H9 (cell line): ENCODE results near the gene MBOAT2. TPM values are rescaled to one million over a fixed set of nuclear protein-coding genes. Genes with fewer than 3 reads are reported as not detected.

Experiments
- DNase-seq: peaks from one replicate; pipeline ENCODE4 v3.0.0-alpha.2; 2017
- H2AFZ ChIP-seq: one replicate; pipeline ENCODE4 v1.6.1; 2013; ENCODE audit warnings: mild to moderate bottlenecking, low read length, control low read depth, moderate library complexity
- H2AK5ac ChIP-seq: 2 replicates; pipeline ENCODE4 v1.6.1; 2013; ENCODE audit warnings: low read length, control low read depth, mixed read lengths; ENCODE audit not compliant: insufficient read length
- H2BK120ac ChIP-seq: one replicate; pipeline ENCODE4 v1.6.1; 2013; ENCODE audit warnings: low read depth, mild to moderate bottlenecking, low read length, control low read depth, inconsistent platforms; ENCODE audit not compliant: poor library complexity, severe bottlenecking
- H2BK12ac ChIP-seq: 2 replicates; pipeline ENCODE4 v1.6.1; 2013; ENCODE audit warnings: low read length, control low read depth, mixed read lengths, low read depth; ENCODE audit not compliant: insufficient read length
- H2BK15ac ChIP-seq: 2 replicates; pipeline ENCODE4 v1.6.1; 2013; ENCODE audit warnings: low read depth, low read length, control low read depth
- H2BK20ac ChIP-seq: one replicate; pipeline ENCODE4 v1.6.1; 2013; ENCODE audit warnings: low read depth, mild to moderate bottlenecking, low read length, control low read depth, inconsistent platforms; ENCODE audit not compliant: poor library complexity, severe bottlenecking
- H2BK5ac ChIP-seq: 2 replicates; pipeline ENCODE4 v1.6.1; 2013; ENCODE audit warnings: low read length, control low read depth, mixed read lengths; ENCODE audit not compliant: insufficient read length
- H3K14ac ChIP-seq: 2 replicates; pipeline ENCODE4 v1.6.1; 2013; ENCODE audit warnings: low read length, control low read depth; ENCODE audit not compliant: insufficient read depth
- H3K18ac ChIP-seq: 2 replicates; pipeline ENCODE4 v1.6.1; 2013; ENCODE audit warnings: low read depth, mild to moderate bottlenecking, mixed read lengths, low read length, control low read depth; ENCODE audit not compliant: insufficient read length
- H3K23ac ChIP-seq: 2 replicates; pipeline ENCODE4 v1.6.1; 2013; ENCODE audit warnings: low read length, control low read depth, mixed read lengths, low read depth; ENCODE audit not compliant: insufficient read length
- H3K23me2 ChIP-seq: 2 replicates; pipeline ENCODE4 v1.6.1; 2013; ENCODE audit warnings: low read depth, mild to moderate bottlenecking, mixed read lengths, low read length, control low read depth; ENCODE audit not compliant: insufficient read length, poor library complexity, severe bottlenecking
- H3K27ac ChIP-seq: 2 replicates; pipeline ENCODE4 v1.5.1; 2013; ENCODE audit warnings: low read length, control low read depth, mixed read lengths, low read depth; ENCODE audit not compliant: insufficient read length
- H3K27me3 ChIP-seq: 2 replicates; pipeline ENCODE4 v1.6.1; 2013; ENCODE audit warnings: low read length, control low read depth, inconsistent platforms; ENCODE audit not compliant: insufficient read depth
- H3K4ac ChIP-seq: 2 replicates; pipeline ENCODE4 v1.6.1; 2013; ENCODE audit warnings: low read depth, mild to moderate bottlenecking, control low read depth, inconsistent platforms, low read length, moderate library complexity
- H3K4me1 ChIP-seq: 2 replicates; pipeline ENCODE4 v1.6.1; 2013; ENCODE audit warnings: low read length, control low read depth, inconsistent platforms; ENCODE audit not compliant: insufficient read depth
- H3K4me2 ChIP-seq: 2 replicates; pipeline ENCODE4 v1.6.1; 2013; ENCODE audit warnings: low read length, control low read depth, mixed read lengths; ENCODE audit not compliant: insufficient read length, insufficient read depth
- H3K56ac ChIP-seq: 2 replicates; pipeline ENCODE4 v1.6.1; 2013; ENCODE audit warnings: low read depth, mild to moderate bottlenecking, mixed read lengths, low read length, control low read depth; ENCODE audit not compliant: insufficient read length
- H3K79me1 ChIP-seq: 2 replicates; pipeline ENCODE4 v1.6.1; 2013; ENCODE audit warnings: low read depth, mild to moderate bottlenecking, moderate library complexity, low read length, control low read depth, inconsistent platforms; ENCODE audit not compliant: insufficient read depth, poor library complexity, severe bottlenecking
- H3K79me2 ChIP-seq: 2 replicates; pipeline ENCODE4 v1.6.1; 2013; ENCODE audit warnings: low read length, control low read depth, inconsistent platforms; ENCODE audit not compliant: insufficient read depth
- H3K9ac ChIP-seq: 2 replicates; pipeline ENCODE4 v1.6.1; 2013; ENCODE audit warnings: low read length, control low read depth, mixed read lengths; ENCODE audit not compliant: insufficient read length; ENCODE audit errors: extremely low read depth
- H3K9me3 ChIP-seq: one replicate; pipeline ENCODE4 v1.6.1; 2013; ENCODE audit warnings: low read depth, low read length, inconsistent platforms; ENCODE audit not compliant: control insufficient read depth
- H3T11ph ChIP-seq: one replicate; pipeline ENCODE4 v1.6.1; 2013; ENCODE audit warnings: mild to moderate bottlenecking, low read length, control low read depth, inconsistent platforms
- H4K20me1 ChIP-seq: one replicate; pipeline ENCODE4 v1.6.1; 2013; ENCODE audit not compliant: control insufficient read depth, insufficient read length, insufficient read depth
- H4K5ac ChIP-seq: 2 replicates; pipeline ENCODE4 v1.6.1; 2013; ENCODE audit warnings: low read depth, mild to moderate bottlenecking, mixed read lengths, low read length, control low read depth; ENCODE audit not compliant: insufficient read length
- H4K8ac ChIP-seq: replicated peaks from 2 replicates; pipeline ENCODE4 v1.6.1; 2013; ENCODE audit warnings: low read length, control low read depth, mixed read lengths, low read depth; ENCODE audit not compliant: insufficient read length
- H4K91ac ChIP-seq: 2 replicates; pipeline ENCODE4 v1.6.1; 2013; ENCODE audit warnings: low read depth, mild to moderate bottlenecking, moderate library complexity, mixed read lengths, low read length, control low read depth; ENCODE audit not compliant: insufficient read length
- H3K27ac Mint-ChIP-seq, 3 experiments: 2 replicates in 2 of 3; 3 replicates in 1 of 3; pipeline ENCODE4 v1.8.0; 2020 to 2021; ENCODE audit warnings: mixed read lengths in 3 of 3, mild to moderate bottlenecking in 1 of 3, moderate library complexity in 1 of 3
- H3K27me3 Mint-ChIP-seq: 2 replicates; pipeline ENCODE4 v1.8.0; 2021; ENCODE audit warnings: low read depth, mild to moderate bottlenecking, moderate library complexity, mixed read lengths
- H3K36me3 Mint-ChIP-seq, 3 experiments: 2 replicates in 2 of 3; 3 replicates in 1 of 3; pipeline ENCODE4 v1.8.0; 2020 to 2021; ENCODE audit warnings: low read depth in 3 of 3, mixed read lengths in 3 of 3; ENCODE audit not compliant: insufficient read depth in 1 of 3
- H3K4me1 Mint-ChIP-seq, 2 experiments: 2 replicates each; pipeline ENCODE4 v1.8.0; 2020; ENCODE audit warnings: mixed read lengths in 2 of 2
- H3K4me3 Mint-ChIP-seq, 2 experiments: 2 replicates in 1 of 2; 3 replicates in 1 of 2; pipeline ENCODE4 v1.8.0; 2020 to 2021; ENCODE audit warnings: mild to moderate bottlenecking in 2 of 2, mixed read lengths in 2 of 2, moderate library complexity in 1 of 2
- H3K9me3 Mint-ChIP-seq, 2 experiments: 2 replicates in 1 of 2; 3 replicates in 1 of 2; pipeline ENCODE4 v1.8.0; 2020; ENCODE audit warnings: mild to moderate bottlenecking in 2 of 2, mixed read lengths in 2 of 2, moderate library complexity in 1 of 2
- whole genome bisulfite sequencing: extraction: QIAGEN DNeasy Blood & Tissue Kit; methylation state at CpG from one replicate; pipeline ENCODE4 v1.1.7; 2013; ENCODE audit warnings: missing lambda C conversion rate, low lambda C conversion rate, mixed read lengths; ENCODE audit not compliant: insufficient read length; ENCODE audit errors: extremely low coverage; 5-methylcytosine and 5-hydroxymethylcytosine counted together
- total RNA-seq: library from RNA; stranded (reverse); gene quantifications from 2 replicates; pipeline ENCODE4 v1.2.1, GENCODE V29; 2021
- TF ChIP-seq, protein P1 (sequence below): fragments of 200-600 bp; sonication (generic); conservative IDR thresholded peaks from 3 replicates; pipeline ENCODE4 v1.8.0; 2021; ENCODE audit warnings: antibody characterized with exemption, mild to moderate bottlenecking

MBOAT2 gene
- total RNA-seq, 1 experiment from 2014 or later, result 20.2 TPM

- no peak overlapping the region for H3K56ac ChIP-seq
- H2BK120ac ChIP-seq, result no peak overlapping the region
- DNase-seq, result no peak
- no peaks in the 10 kb centered on the region for H3K9me3 ChIP-seq
- no peak overlapping the region for H4K91ac ChIP-seq
- no peak overlapping the region for H2BK12ac ChIP-seq
- H3K4me1 Mint-ChIP-seq, result no peaks in the 10 kb centered on the region
- no peak overlapping the region for H3K18ac ChIP-seq
- no peak overlapping the region for H4K8ac ChIP-seq
- no peak overlapping the region for H3K23ac ChIP-seq
- no peak overlapping the region for H2BK5ac ChIP-seq
- H3K27me3 ChIP-seq, result no peaks in the 10 kb centered on the region
- no peak overlapping the region for H3K27ac Mint-ChIP-seq
- no peak overlapping the region for H3K9ac ChIP-seq
- no peaks in the 10 kb centered on the region; the same call in none of the 2 replicates for H3K27me3 Mint-ChIP-seq
- H3K27ac ChIP-seq, result no peak overlapping the region
- H2AK5ac ChIP-seq, result no peak overlapping the region
- H2BK15ac ChIP-seq, result no peak overlapping the region
- TF ChIP-seq, protein P1, sequence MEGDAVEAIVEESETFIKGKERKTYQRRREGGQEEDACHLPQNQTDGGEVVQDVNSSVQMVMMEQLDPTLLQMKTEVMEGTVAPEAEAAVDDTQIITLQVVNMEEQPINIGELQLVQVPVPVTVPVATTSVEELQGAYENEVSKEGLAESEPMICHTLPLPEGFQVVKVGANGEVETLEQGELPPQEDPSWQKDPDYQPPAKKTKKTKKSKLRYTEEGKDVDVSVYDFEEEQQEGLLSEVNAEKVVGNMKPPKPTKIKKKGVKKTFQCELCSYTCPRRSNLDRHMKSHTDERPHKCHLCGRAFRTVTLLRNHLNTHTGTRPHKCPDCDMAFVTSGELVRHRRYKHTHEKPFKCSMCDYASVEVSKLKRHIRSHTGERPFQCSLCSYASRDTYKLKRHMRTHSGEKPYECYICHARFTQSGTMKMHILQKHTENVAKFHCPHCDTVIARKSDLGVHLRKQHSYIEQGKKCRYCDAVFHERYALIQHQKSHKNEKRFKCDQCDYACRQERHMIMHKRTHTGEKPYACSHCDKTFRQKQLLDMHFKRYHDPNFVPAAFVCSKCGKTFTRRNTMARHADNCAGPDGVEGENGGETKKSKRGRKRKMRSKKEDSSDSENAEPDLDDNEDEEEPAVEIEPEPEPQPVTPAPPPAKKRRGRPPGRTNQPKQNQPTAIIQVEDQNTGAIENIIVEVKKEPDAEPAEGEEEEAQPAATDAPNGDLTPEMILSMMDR, result no peak
- no peak overlapping the region for H3K14ac ChIP-seq
- no peaks in the 10 kb centered on the region for H4K20me1 ChIP-seq
- H3K4ac ChIP-seq, result no peak overlapping the region
- H3K9me3 Mint-ChIP-seq, result no peaks in the 10 kb centered on the region
- H2BK20ac ChIP-seq, result no peak overlapping the region
- no CpG with 5 or more reads among the region's 6 CpGs for WGBS
- no peak overlapping the region for H3T11ph ChIP-seq
- H3K36me3 Mint-ChIP-seq, result no peaks in the 10 kb centered on the region
- H3K4me3 Mint-ChIP-seq, result no peak overlapping the region
- H3K4me1 ChIP-seq, result no peaks in the 10 kb centered on the region
- no peak overlapping the region for H3K4me2 ChIP-seq
- H3K79me1 ChIP-seq, result no peaks in the 10 kb centered on the region
- no peak overlapping the region for H2AFZ ChIP-seq
- H3K79me2 ChIP-seq, result no peaks in the 10 kb centered on the region
- H3K23me2 ChIP-seq, result no peaks in the 10 kb centered on the region
- H4K5ac ChIP-seq, result no peak overlapping the region
Observed at GRCh38 chr2:8847400-8847799, 156.1 kb downstream of the MBOAT2 start.
